Endodermal cell (in vitro differentiated cells): Measurements from ENCODE around the gene C1orf56. TPM values are rescaled to one million over a fixed set of nuclear protein-coding genes. Genes with fewer than 3 reads are reported as not detected.

Experiments used
- DNase-seq: peaks from one replicate; pipeline ENCODE4 v3.0.0-alpha.2; 2017
- H3K27ac ChIP-seq: 2 replicates; pipeline ENCODE4 v1.5.1; 2013; ENCODE audit warnings: mild to moderate bottlenecking, low read depth, low read length, moderate library complexity
- H3K27me3 ChIP-seq: 2 replicates; pipeline ENCODE4 v1.6.1; 2013; ENCODE audit warnings: mild to moderate bottlenecking, low read length, moderate library complexity; ENCODE audit not compliant: insufficient read depth, control insufficient read depth, poor library complexity, severe bottlenecking
- H3K36me3 ChIP-seq: 2 replicates; pipeline ENCODE4 v1.7.0; 2013; ENCODE audit warnings: mild to moderate bottlenecking, low read length, moderate library complexity; ENCODE audit not compliant: control insufficient read depth, insufficient read depth
- H3K4me1 ChIP-seq: one replicate; pipeline ENCODE4 v1.7.0; 2013; ENCODE audit warnings: low read length; ENCODE audit not compliant: control insufficient read depth, insufficient read depth
- H3K4me3 ChIP-seq: 2 replicates; pipeline ENCODE4 v1.5.1; 2013; ENCODE audit warnings: mild to moderate bottlenecking, low read length, moderate library complexity
- H3K9ac ChIP-seq: 2 replicates; pipeline ENCODE4 v1.6.1; 2013; ENCODE audit warnings: mild to moderate bottlenecking, low read length, moderate library complexity; ENCODE audit not compliant: poor library complexity, severe bottlenecking; ENCODE audit errors: extremely low read depth
- H3K9me3 ChIP-seq: 2 replicates; pipeline ENCODE4 v1.6.1; 2013; ENCODE audit warnings: mild to moderate bottlenecking, low read length, moderate library complexity; ENCODE audit not compliant: control insufficient read depth
- H3K27ac Mint-ChIP-seq: 2 replicates; pipeline ENCODE4 v1.8.0; 2020; ENCODE audit warnings: mixed read lengths
- H3K27me3 Mint-ChIP-seq: 2 replicates; pipeline ENCODE4 v1.8.0; 2021; ENCODE audit warnings: mild to moderate bottlenecking, mixed read lengths; ENCODE audit not compliant: insufficient read depth
- H3K36me3 Mint-ChIP-seq: 2 replicates; pipeline ENCODE4 v1.8.0; 2020; ENCODE audit warnings: low read depth, mixed read lengths
- H3K4me1 Mint-ChIP-seq: 2 replicates; pipeline ENCODE4 v1.8.0; 2020; ENCODE audit warnings: mixed read lengths
- H3K4me3 Mint-ChIP-seq: 2 replicates; pipeline ENCODE4 v1.8.0; 2020; ENCODE audit warnings: mild to moderate bottlenecking, moderate library complexity, mixed read lengths
- H3K9me3 Mint-ChIP-seq: 2 replicates; pipeline ENCODE4 v1.8.0; 2020; ENCODE audit warnings: mild to moderate bottlenecking, mixed read lengths
- WGBS, 2 experiments: methylation state at CpG; one replicate each; pipeline versions ENCODE4 v1.1.5 to v1.1.7; 2013; ENCODE audit warnings: missing lambda C conversion rate in 2 of 2, mixed read lengths in 1 of 2; ENCODE audit not compliant: insufficient coverage in 1 of 2, insufficient read length in 1 of 2; 5-methylcytosine and 5-hydroxymethylcytosine counted together
- total RNA-seq, 2 donors: library from RNA; stranded (reverse); fragmentation: NEBNext Ultra II Directional in 1 of 2; extraction: Animal tissue kit (Norgen Biotek cat#: 25700) in 1 of 2; gene quantifications; 2 replicates in 1 of 2; 3 replicates in 1 of 2; pipeline ENCODE4 v1.2.1, GENCODE V29; 2021
- TF ChIP-seq, protein P1 (sequence below): fragments of 200-600 bp; sonication (generic); conservative IDR thresholded peaks from 2 replicates; pipeline ENCODE4 v1.5.0; 2021; ENCODE audit warnings: antibody characterized with exemption, mild to moderate bottlenecking

Gene C1orf56
- total RNA-seq, 2 donors from 2014 or later = 4.7 to 6.6 TPM

DNA sequence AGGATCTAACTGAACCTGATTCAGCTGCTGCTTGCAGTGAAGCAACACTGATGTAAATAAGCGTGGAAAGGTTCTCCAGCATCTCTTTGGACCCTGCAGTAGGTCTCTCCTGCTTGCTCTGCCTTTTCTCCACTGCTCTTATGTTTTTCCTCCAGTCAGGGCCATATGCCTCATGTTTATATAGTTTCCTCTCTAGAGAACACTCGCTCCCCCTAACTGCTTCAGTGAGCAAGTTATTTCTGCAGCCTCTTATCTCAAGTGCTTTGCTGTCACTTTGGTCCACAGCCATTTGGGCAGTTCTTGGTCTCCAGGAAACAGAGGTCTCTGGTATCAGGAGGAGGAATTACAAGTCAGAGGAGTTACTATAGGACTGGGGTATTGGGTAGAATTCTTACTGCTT lies 34.0 kb upstream of the C1orf56 start:
- no peaks in the 10 kb centered on the region for H3K27me3 ChIP-seq
- no peak overlapping the region for H3K4me3 ChIP-seq
- no peak overlapping the region for H3K9ac ChIP-seq
- 87 to 92% methylated on average over 2 of the region's 2 CpGs for WGBS, 2 experiments
- H3K27ac Mint-ChIP-seq = no peak overlapping the region
- no peaks in the 10 kb centered on the region for H3K9me3 ChIP-seq
- peaks cover 6% of the 10 kb centered on the region for H3K4me1 ChIP-seq
- no peak for DNase-seq
- H3K4me3 Mint-ChIP-seq = no peak overlapping the region
- H3K36me3 ChIP-seq = no peaks in the 10 kb centered on the region
- no peak overlapping the region for H3K27ac ChIP-seq
- H3K36me3 Mint-ChIP-seq = peaks cover 4% of the 10 kb centered on the region
- H3K27me3 Mint-ChIP-seq = no peaks in the 10 kb centered on the region
- TF ChIP-seq, protein P1, sequence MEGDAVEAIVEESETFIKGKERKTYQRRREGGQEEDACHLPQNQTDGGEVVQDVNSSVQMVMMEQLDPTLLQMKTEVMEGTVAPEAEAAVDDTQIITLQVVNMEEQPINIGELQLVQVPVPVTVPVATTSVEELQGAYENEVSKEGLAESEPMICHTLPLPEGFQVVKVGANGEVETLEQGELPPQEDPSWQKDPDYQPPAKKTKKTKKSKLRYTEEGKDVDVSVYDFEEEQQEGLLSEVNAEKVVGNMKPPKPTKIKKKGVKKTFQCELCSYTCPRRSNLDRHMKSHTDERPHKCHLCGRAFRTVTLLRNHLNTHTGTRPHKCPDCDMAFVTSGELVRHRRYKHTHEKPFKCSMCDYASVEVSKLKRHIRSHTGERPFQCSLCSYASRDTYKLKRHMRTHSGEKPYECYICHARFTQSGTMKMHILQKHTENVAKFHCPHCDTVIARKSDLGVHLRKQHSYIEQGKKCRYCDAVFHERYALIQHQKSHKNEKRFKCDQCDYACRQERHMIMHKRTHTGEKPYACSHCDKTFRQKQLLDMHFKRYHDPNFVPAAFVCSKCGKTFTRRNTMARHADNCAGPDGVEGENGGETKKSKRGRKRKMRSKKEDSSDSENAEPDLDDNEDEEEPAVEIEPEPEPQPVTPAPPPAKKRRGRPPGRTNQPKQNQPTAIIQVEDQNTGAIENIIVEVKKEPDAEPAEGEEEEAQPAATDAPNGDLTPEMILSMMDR = no peak
- no peaks in the 10 kb centered on the region for H3K9me3 Mint-ChIP-seq
- H3K4me1 Mint-ChIP-seq = peaks cover 7% of the 10 kb centered on the region

DNA sequence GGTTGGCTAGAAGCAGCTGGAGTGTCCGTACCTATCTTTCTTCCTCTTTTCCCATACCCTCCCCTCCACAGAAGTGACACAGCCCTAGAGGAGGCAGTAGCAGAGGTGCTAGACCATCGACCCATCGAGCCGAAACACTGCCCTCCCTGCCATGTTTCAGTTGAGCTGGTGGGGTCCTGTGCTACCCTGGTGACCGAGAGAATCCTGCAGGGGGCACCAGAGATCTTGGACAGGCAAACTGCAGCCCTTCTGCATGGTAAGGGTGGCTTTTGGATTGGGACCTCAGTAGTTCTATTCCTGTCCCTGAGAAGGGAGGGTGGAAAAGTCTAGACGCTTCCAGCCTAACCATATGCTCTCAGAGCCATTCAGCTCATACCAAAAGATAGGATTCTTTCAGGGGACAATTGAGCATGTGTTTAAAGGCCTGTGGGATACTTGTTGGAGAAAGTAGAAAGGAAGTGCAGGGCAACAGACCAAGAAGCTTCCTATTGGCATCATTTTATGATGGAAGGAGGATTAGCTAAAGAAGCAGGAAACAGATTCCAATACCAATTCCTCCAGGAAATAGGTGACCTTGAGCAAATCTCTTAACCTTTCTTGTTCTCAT lies 22.9 kb upstream of the C1orf56 start:
- Mint-ChIP-seq H3K4me3 (no peak overlapping the region), H3K27ac (peak overlapping the region; percentile 82)
- TF ChIP-seq, protein P1 = peak; percentile 91

DNA sequence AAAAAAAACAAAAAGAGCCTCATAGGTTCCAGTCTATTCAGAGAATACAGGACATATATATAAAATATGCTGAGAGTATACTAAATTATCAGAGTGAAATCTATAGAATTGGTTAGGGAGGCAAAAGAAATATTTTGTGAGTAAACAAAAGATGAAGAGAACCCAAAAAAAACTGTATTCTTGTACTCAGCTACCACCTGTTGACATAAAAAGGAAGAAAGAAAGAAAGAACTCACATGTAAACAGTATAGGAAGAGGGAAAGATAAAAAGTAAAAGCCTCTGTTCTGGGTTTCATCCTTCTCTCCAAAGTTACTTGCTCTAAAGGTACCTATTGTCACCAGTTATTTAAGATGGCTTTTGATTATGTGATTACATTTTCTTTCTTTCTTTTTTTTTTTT lies 21.1 kb upstream of the C1orf56 start:
- H3K36me3 Mint-ChIP-seq = peaks cover 48% of the 10 kb centered on the region
- peaks cover 2% of the 10 kb centered on the region for H3K4me1 Mint-ChIP-seq
- Histone ChIP-seq H3K4me1 (no peaks in the 10 kb centered on the region), H3K9ac (no peak overlapping the region), H3K36me3 (peaks cover 21% of the 10 kb centered on the region), H3K4me3 (no peak overlapping the region), H3K27me3 (no peaks in the 10 kb centered on the region), H3K9me3 (no peaks in the 10 kb centered on the region), H3K27ac (no peak overlapping the region)
- H3K9me3 Mint-ChIP-seq = no peaks in the 10 kb centered on the region
- TF ChIP-seq, protein P1 = no peak
- H3K27me3 Mint-ChIP-seq = no peaks in the 10 kb centered on the region
- no peak for DNase-seq
- no peak overlapping the region for H3K27ac Mint-ChIP-seq
- H3K4me3 Mint-ChIP-seq = no peak overlapping the region

More for the DNA sequence above, 22.9 kb upstream of the C1orf56 start:
- H3K27ac ChIP-seq = no peak overlapping the region
- peaks cover 44% of the 10 kb centered on the region for H3K36me3 Mint-ChIP-seq
- peaks cover 26% of the 10 kb centered on the region for H3K36me3 ChIP-seq
- peaks cover 2% of the 10 kb centered on the region for H3K4me1 Mint-ChIP-seq
- H3K27me3 Mint-ChIP-seq = no peaks in the 10 kb centered on the region
- H3K4me3 ChIP-seq = no peak overlapping the region
- H3K27me3 ChIP-seq = no peaks in the 10 kb centered on the region
- DNase-seq = peak; percentile 98
- no peaks in the 10 kb centered on the region for H3K9me3 ChIP-seq
- H3K9me3 Mint-ChIP-seq = no peaks in the 10 kb centered on the region
- WGBS, 2 experiments = 35 to 55% methylated on average over 2 to 6 of the region's 6 CpGs
- H3K9ac ChIP-seq = no peak overlapping the region
- H3K4me1 ChIP-seq = no peaks in the 10 kb centered on the region
